H9 (cell line): Measurements from ENCODE around the gene IGSF9. TPM values are rescaled to one million over a fixed set of nuclear protein-coding genes. Genes with fewer than 3 reads are reported as not detected.

Experiments
- DNase-seq: peaks from one replicate; pipeline ENCODE4 v3.0.0-alpha.2; 2017
- H2AFZ ChIP-seq: one replicate; pipeline ENCODE4 v1.6.1; 2013; ENCODE audit warnings: mild to moderate bottlenecking, low read length, control low read depth, moderate library complexity
- H2AK5ac ChIP-seq: 2 replicates; pipeline ENCODE4 v1.6.1; 2013; ENCODE audit warnings: low read length, control low read depth, mixed read lengths; ENCODE audit not compliant: insufficient read length
- H2BK120ac ChIP-seq: one replicate; pipeline ENCODE4 v1.6.1; 2013; ENCODE audit warnings: low read depth, mild to moderate bottlenecking, low read length, control low read depth, inconsistent platforms; ENCODE audit not compliant: poor library complexity, severe bottlenecking
- H2BK12ac ChIP-seq: 2 replicates; pipeline ENCODE4 v1.6.1; 2013; ENCODE audit warnings: low read length, control low read depth, mixed read lengths, low read depth; ENCODE audit not compliant: insufficient read length
- H2BK15ac ChIP-seq: 2 replicates; pipeline ENCODE4 v1.6.1; 2013; ENCODE audit warnings: low read depth, low read length, control low read depth
- H2BK20ac ChIP-seq: one replicate; pipeline ENCODE4 v1.6.1; 2013; ENCODE audit warnings: low read depth, mild to moderate bottlenecking, low read length, control low read depth, inconsistent platforms; ENCODE audit not compliant: poor library complexity, severe bottlenecking
- H2BK5ac ChIP-seq: 2 replicates; pipeline ENCODE4 v1.6.1; 2013; ENCODE audit warnings: low read length, control low read depth, mixed read lengths; ENCODE audit not compliant: insufficient read length
- H3K14ac ChIP-seq: 2 replicates; pipeline ENCODE4 v1.6.1; 2013; ENCODE audit warnings: low read length, control low read depth; ENCODE audit not compliant: insufficient read depth
- H3K18ac ChIP-seq: 2 replicates; pipeline ENCODE4 v1.6.1; 2013; ENCODE audit warnings: low read depth, mild to moderate bottlenecking, mixed read lengths, low read length, control low read depth; ENCODE audit not compliant: insufficient read length
- H3K23ac ChIP-seq: 2 replicates; pipeline ENCODE4 v1.6.1; 2013; ENCODE audit warnings: low read length, control low read depth, mixed read lengths, low read depth; ENCODE audit not compliant: insufficient read length
- H3K23me2 ChIP-seq: 2 replicates; pipeline ENCODE4 v1.6.1; 2013; ENCODE audit warnings: low read depth, mild to moderate bottlenecking, mixed read lengths, low read length, control low read depth; ENCODE audit not compliant: insufficient read length, poor library complexity, severe bottlenecking
- H3K27ac ChIP-seq: 2 replicates; pipeline ENCODE4 v1.5.1; 2013; ENCODE audit warnings: low read length, control low read depth, mixed read lengths, low read depth; ENCODE audit not compliant: insufficient read length
- H3K27me3 ChIP-seq: 2 replicates; pipeline ENCODE4 v1.6.1; 2013; ENCODE audit warnings: low read length, control low read depth, inconsistent platforms; ENCODE audit not compliant: insufficient read depth
- H3K4ac ChIP-seq: 2 replicates; pipeline ENCODE4 v1.6.1; 2013; ENCODE audit warnings: low read depth, mild to moderate bottlenecking, control low read depth, inconsistent platforms, low read length, moderate library complexity
- H3K4me1 ChIP-seq: 2 replicates; pipeline ENCODE4 v1.6.1; 2013; ENCODE audit warnings: low read length, control low read depth, inconsistent platforms; ENCODE audit not compliant: insufficient read depth
- H3K4me2 ChIP-seq: 2 replicates; pipeline ENCODE4 v1.6.1; 2013; ENCODE audit warnings: low read length, control low read depth, mixed read lengths; ENCODE audit not compliant: insufficient read length, insufficient read depth
- H3K56ac ChIP-seq: 2 replicates; pipeline ENCODE4 v1.6.1; 2013; ENCODE audit warnings: low read depth, mild to moderate bottlenecking, mixed read lengths, low read length, control low read depth; ENCODE audit not compliant: insufficient read length
- H3K79me1 ChIP-seq: 2 replicates; pipeline ENCODE4 v1.6.1; 2013; ENCODE audit warnings: low read depth, mild to moderate bottlenecking, moderate library complexity, low read length, control low read depth, inconsistent platforms; ENCODE audit not compliant: insufficient read depth, poor library complexity, severe bottlenecking
- H3K79me2 ChIP-seq: 2 replicates; pipeline ENCODE4 v1.6.1; 2013; ENCODE audit warnings: low read length, control low read depth, inconsistent platforms; ENCODE audit not compliant: insufficient read depth
- H3K9ac ChIP-seq: 2 replicates; pipeline ENCODE4 v1.6.1; 2013; ENCODE audit warnings: low read length, control low read depth, mixed read lengths; ENCODE audit not compliant: insufficient read length; ENCODE audit errors: extremely low read depth
- H3K9me3 ChIP-seq: one replicate; pipeline ENCODE4 v1.6.1; 2013; ENCODE audit warnings: low read depth, low read length, inconsistent platforms; ENCODE audit not compliant: control insufficient read depth
- H3T11ph ChIP-seq: one replicate; pipeline ENCODE4 v1.6.1; 2013; ENCODE audit warnings: mild to moderate bottlenecking, low read length, control low read depth, inconsistent platforms
- H4K20me1 ChIP-seq: one replicate; pipeline ENCODE4 v1.6.1; 2013; ENCODE audit not compliant: control insufficient read depth, insufficient read length, insufficient read depth
- H4K5ac ChIP-seq: 2 replicates; pipeline ENCODE4 v1.6.1; 2013; ENCODE audit warnings: low read depth, mild to moderate bottlenecking, mixed read lengths, low read length, control low read depth; ENCODE audit not compliant: insufficient read length
- H4K8ac ChIP-seq: replicated peaks from 2 replicates; pipeline ENCODE4 v1.6.1; 2013; ENCODE audit warnings: low read length, control low read depth, mixed read lengths, low read depth; ENCODE audit not compliant: insufficient read length
- H4K91ac ChIP-seq: 2 replicates; pipeline ENCODE4 v1.6.1; 2013; ENCODE audit warnings: low read depth, mild to moderate bottlenecking, moderate library complexity, mixed read lengths, low read length, control low read depth; ENCODE audit not compliant: insufficient read length
- H3K27ac Mint-ChIP-seq, 3 experiments: 2 replicates in 2 of 3; 3 replicates in 1 of 3; pipeline ENCODE4 v1.8.0; 2020 to 2021; ENCODE audit warnings: mixed read lengths in 3 of 3, mild to moderate bottlenecking in 1 of 3, moderate library complexity in 1 of 3
- H3K27me3 Mint-ChIP-seq: 2 replicates; pipeline ENCODE4 v1.8.0; 2021; ENCODE audit warnings: low read depth, mild to moderate bottlenecking, moderate library complexity, mixed read lengths
- H3K36me3 Mint-ChIP-seq, 3 experiments: 2 replicates in 2 of 3; 3 replicates in 1 of 3; pipeline ENCODE4 v1.8.0; 2020 to 2021; ENCODE audit warnings: low read depth in 3 of 3, mixed read lengths in 3 of 3; ENCODE audit not compliant: insufficient read depth in 1 of 3
- H3K4me1 Mint-ChIP-seq, 2 experiments: 2 replicates each; pipeline ENCODE4 v1.8.0; 2020; ENCODE audit warnings: mixed read lengths in 2 of 2
- H3K4me3 Mint-ChIP-seq, 2 experiments: 2 replicates in 1 of 2; 3 replicates in 1 of 2; pipeline ENCODE4 v1.8.0; 2020 to 2021; ENCODE audit warnings: mild to moderate bottlenecking in 2 of 2, mixed read lengths in 2 of 2, moderate library complexity in 1 of 2
- H3K9me3 Mint-ChIP-seq, 2 experiments: 2 replicates in 1 of 2; 3 replicates in 1 of 2; pipeline ENCODE4 v1.8.0; 2020; ENCODE audit warnings: mild to moderate bottlenecking in 2 of 2, mixed read lengths in 2 of 2, moderate library complexity in 1 of 2
- CTCF ChIP-seq: fragments of 200-600 bp; sonication (generic); conservative IDR thresholded peaks from 3 replicates; pipeline ENCODE4 v1.8.0; 2021; ENCODE audit warnings: antibody characterized with exemption, mild to moderate bottlenecking
- WGBS: extraction: QIAGEN DNeasy Blood & Tissue Kit; methylation state at CpG from one replicate; pipeline ENCODE4 v1.1.7; 2013; ENCODE audit warnings: missing lambda C conversion rate, low lambda C conversion rate, mixed read lengths; ENCODE audit not compliant: insufficient read length; ENCODE audit errors: extremely low coverage; 5-methylcytosine and 5-hydroxymethylcytosine counted together
- total RNA-seq: library from RNA; stranded (reverse); gene quantifications from 2 replicates; pipeline ENCODE4 v1.2.1, GENCODE V29; 2021

The IGSF9 gene
- total RNA-seq, 1 experiment from 2014 or later: 11.3 TPM

- Mint-ChIP-seq H3K27ac (no peak overlapping the region), H3K27me3 (peaks cover 2% of the 10 kb centered on the region), H3K4me3 (no peak overlapping the region), H3K9me3 (no peaks in the 10 kb centered on the region; a peak in 1 of 5 replicates), H3K4me1 (peaks cover 12 to 14% of the 10 kb centered on the region in 2 experiments), H3K36me3 (peaks cover 22 to 37% (median 36%) of the 10 kb centered on the region in 3 experiments)
- H4K5ac ChIP-seq: no peak overlapping the region
- H3K27ac ChIP-seq: no peak overlapping the region
- H2AFZ ChIP-seq: no peak overlapping the region
- H3K4ac ChIP-seq: no peak overlapping the region
- no peaks in the 10 kb centered on the region for H3K27me3 ChIP-seq
- H3T11ph ChIP-seq: no peak overlapping the region
- no peaks in the 10 kb centered on the region for H3K79me1 ChIP-seq
- H3K23ac ChIP-seq: no peak overlapping the region
- no peak overlapping the region for H2BK12ac ChIP-seq
- H3K9me3 ChIP-seq: no peaks in the 10 kb centered on the region
- H3K79me2 ChIP-seq: no peaks in the 10 kb centered on the region
- no peaks in the 10 kb centered on the region for H4K20me1 ChIP-seq
- H3K4me2 ChIP-seq: no peak overlapping the region
- no peak overlapping the region for H2BK20ac ChIP-seq
- no peak overlapping the region for H3K9ac ChIP-seq
- no peak overlapping the region for H2BK15ac ChIP-seq
- no peak overlapping the region for H2AK5ac ChIP-seq
- H3K4me1 ChIP-seq: no peaks in the 10 kb centered on the region
- no peak overlapping the region for H2BK120ac ChIP-seq
- H3K23me2 ChIP-seq: peaks cover 6% of the 10 kb centered on the region
- no peak overlapping the region for H3K18ac ChIP-seq
- DNase-seq: no peak
- H4K8ac ChIP-seq: no peak overlapping the region
- TF ChIP-seq CTCF: no peak
- WGBS: no CpG with 5 or more reads among the region's 11 CpGs
- H3K56ac ChIP-seq: no peak overlapping the region
- no peak overlapping the region for H4K91ac ChIP-seq
- H3K14ac ChIP-seq: no peak overlapping the region
- no peak overlapping the region for H2BK5ac ChIP-seq
Observed at GRCh38 chr1:159930216-159930615, 15.2 kb downstream of the IGSF9 start.
